Left kidney (tissue), 2 donors: ENCODE measurements around the gene ROBO2. TPM values are rescaled to one million over a fixed set of nuclear protein-coding genes. Genes with fewer than 3 reads are reported as not detected.

Experiments used
- DNase-seq: peaks from one replicate; pipeline ENCODE4 v3.0.0-alpha.2; 2013
- polyA plus RNA-seq: library from polyadenylated mRNA; unstranded; fragments of 120-200 nt; gene quantifications from one replicate; pipeline ENCODE4 v1.2.1, GENCODE V29; 2013; ENCODE audit not compliant: insufficient read length

The ROBO2 gene
- polyA plus RNA-seq, 1 donor, result 106 TPM

DNA sequence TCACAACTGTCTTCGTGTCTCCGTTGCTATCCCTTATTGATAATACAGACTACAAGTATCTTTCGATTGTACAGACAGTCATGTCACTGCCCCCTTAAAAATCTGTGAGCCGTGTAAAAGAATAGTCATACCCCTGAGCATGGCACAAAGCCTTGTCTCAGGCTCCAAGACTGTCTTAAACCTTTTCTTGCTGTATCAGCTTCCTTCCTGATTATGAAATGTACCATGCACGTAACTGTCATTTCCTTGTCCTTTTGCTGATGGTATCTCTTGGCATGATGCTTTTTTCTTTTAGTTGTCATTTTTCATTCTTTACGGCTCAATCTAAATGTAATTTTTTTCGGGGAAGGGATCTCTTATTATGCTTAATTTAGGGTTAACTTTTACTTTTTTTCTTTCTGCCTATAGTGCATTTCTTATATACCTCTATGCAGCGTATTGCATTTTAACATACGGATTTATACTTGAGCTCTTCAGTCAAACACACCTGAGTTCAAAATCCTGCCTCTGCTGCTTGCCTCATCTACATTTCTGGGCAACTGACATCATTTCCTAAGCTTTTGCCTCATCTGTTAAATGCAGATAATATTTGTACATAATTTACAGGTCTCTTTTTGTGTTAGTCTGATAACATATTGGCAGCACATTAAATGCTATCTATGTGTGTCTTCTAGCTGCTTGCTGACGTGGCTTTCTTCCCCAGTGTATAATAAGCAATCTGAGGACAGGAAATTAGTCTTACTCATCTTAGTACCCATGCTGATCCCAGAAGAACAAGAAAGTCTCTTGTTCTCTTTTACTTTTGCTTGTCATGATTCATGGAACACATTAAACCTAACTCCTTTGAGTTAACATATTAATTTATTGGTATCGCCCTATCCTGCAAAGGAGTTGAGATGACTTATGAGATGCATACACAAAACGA is 57.3 kb downstream of the ROBO2 start:
- no peak for DNase-seq

DNA sequence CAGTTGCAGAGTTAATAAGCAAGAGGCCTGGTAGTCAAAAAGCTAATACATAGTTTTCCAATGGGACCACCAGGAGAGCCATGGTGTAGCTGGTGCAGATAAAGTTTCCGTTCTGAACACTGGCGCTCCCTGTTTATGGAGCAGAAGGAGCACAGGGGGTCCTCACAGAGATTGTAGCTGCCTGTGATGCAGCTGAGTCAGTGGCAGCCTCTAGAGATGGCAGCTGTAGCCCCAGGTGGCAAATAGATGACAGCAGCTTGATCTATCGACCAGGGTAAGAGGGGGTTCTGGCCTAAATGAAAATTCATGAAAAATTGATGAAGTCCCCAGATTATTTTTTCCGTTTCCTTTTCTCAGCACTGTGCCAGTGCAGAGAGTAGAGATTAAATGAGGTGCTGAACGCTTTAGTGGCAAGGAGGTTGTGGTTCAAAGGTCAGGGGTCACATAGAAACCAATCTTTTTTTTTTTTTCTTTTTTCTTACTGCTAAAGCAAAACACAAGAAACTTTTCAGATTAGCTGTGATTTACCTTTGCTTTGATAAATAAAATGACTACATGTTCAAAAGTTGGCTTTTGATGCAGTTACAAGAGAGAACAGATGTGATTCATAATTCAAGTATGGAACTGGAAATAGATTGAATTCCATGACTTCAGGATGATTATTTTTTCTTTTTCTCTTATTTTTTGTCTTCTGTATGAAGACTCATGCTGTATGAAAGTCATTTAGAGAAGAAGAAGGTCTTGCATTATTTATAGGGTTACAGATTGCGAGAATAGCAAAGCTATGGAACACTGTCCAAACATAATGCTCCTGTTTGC is 63.3 kb downstream of the ROBO2 start:
- DNase-seq, result no peak

- no peak for DNase-seq
These were observed 82.8 kb downstream of the ROBO2 start for GRCh38 chr3:77122652-77123051.

- no peak for DNase-seq
These were observed 86.1 kb downstream of the ROBO2 start for GRCh38 chr3:77125966-77126365.

DNA sequence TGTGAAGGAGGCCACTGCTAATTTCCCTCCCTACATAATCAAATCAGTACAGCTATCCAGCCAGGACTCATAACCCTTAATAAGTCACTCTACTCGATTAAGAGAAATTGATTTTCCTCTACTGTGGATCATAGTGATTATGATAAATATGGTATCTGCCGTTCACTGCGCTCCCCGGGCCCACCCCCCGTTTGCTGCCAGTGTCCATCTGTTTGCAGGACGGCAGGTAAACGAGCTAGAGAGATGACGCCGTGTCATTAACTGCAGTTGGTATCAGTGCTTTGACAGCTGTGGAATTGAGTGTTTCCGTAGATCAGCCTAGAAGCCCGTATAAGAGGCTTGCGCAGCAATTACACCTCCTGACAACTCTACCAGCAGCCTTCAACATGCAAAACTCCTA is 94.9 kb downstream of the ROBO2 start:
- no peak for DNase-seq

DNA sequence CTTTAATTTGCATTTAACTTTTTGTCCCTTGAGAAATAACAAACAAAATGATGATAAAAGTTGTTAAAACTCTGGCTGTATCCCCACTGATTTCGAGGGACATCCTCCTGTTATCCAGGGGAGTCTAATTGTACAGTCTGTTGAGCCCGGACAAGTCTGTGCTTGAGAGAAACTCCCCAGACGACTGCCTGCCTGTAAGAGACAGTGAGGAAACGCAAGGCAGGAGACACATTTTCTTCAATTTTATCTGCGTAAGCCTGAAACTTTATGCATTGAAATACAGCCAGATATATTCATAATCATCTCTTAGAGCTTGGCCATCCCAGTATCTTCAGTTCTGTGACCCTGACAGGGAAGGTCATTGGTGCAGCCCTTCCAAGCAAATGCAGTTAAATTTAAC is 97.7 kb downstream of the ROBO2 start:
- DNase-seq, result no peak

- DNase-seq, result no peak
These were observed 99.7 kb downstream of the ROBO2 start for GRCh38 chr3:77139624-77140023.

- no peak for DNase-seq
These were observed 101.5 kb downstream of the ROBO2 start for GRCh38 chr3:77141423-77141822.

- DNase-seq, result no peak
These were observed 102.7 kb downstream of the ROBO2 start for GRCh38 chr3:77142578-77142977.

DNA sequence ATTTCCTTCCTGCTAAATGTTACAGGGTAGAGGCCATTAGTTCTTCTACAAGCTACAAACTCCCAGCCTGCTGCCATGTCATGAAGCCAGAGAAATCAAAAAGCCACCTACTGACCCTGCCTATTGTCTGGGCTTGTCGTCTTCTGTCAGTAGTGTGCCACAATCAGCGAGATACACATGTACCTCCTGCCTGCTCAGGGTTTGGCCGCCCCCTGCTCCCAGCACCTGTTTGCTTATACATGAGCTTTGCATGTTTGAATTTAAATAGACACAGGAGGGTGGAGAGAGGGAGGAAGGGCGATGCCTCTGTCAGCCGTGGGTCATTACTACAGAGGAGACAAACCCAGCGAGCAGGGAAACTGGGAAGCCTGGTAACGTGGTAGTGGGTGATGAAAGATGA is 106.1 kb downstream of the ROBO2 start:
- DNase-seq, result no peak

DNA sequence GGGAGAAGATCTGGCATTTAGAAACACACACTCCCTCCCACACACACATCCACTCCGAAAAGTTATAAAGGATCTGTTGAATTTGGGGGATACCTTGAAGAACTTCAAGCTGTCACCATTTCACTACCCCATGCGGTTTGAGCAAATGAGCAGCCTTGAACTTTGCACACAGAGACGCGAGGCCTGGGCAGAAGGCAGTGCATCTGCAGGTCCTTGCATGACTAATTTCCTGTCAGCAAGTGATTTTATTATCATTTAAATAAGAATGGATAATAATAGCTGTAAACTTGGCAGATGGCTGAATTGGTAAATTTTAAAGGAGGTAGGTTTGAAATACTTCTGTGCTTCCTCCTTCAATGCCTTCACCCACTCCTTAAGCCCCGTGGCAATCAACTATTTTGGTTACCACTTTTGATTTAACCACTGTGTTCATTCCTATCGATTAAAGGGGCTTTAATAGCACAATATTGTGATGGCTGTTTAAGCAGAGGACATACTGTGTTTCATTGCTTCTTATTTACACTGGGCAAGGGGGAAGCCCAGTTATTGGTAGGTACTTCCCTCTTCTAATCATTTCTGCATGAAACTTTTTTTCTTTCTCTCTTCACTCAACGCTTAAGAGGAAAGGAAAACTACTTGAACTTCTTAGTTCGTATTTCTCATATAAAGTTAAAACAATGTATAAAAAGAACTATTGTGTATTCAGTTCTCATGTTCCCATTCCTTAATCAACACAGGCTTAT is 108.1 kb downstream of the ROBO2 start:
- no peak for DNase-seq

DNA sequence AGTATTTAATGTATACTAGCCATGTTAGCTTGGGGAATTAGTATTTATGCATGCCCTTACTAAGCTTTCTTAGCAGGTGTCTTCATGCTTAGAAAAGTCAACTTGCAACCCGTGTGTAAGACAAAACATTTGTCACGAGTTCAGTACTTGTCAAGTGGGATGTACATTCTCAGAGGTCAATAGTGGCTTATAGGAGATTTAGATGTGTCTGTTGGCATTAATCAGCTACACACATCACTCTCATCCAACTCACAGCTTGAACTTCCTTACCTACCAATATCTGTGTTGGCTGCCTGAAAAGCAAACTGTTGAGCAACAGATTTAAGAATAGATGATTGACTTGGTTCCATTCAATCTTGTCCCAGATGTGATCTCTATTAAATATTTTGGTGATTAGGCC is 109.5 kb downstream of the ROBO2 start:
- DNase-seq, result no peak

DNA sequence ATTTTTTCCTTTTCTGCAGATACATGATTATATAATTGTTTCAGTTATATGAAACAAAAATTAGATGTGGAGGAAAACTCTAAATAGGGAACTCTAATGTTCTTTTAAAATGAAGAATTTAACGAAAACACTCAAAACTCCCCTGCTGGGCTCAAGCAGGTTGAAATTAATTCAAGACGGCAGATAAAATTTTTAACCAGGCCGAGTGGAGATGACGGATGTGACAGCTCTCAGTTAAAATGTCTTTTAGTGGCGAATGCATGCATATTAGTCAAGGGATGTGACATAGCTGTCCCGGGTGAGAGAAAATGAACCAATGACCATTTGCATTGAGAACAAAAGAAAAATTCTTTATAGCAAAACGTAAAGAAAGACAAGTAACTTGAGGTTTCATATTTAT is 110.1 kb downstream of the ROBO2 start:
- DNase-seq, result no peak

DNA sequence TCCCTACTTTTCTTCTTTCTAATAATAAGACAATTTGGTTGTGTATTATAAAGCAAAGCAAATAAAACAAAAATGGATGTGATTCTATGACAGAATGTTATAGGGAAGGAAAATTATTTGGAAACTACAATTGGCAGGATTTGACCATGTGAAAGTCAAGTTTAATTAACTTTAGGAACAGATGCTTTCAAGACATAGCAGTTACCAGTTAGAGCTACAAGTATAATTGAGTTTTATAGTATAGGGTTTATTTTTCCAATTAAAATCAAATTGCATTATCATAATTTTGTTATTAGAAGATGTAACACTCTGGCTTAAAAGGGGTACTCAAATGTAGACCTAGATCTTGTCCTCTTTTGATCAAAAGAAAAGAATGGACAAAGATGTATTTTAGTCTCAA is 110.9 kb downstream of the ROBO2 start:
- no peak for DNase-seq

- no peak for DNase-seq
These were observed 119.1 kb downstream of the ROBO2 start for GRCh38 chr3:77158730-77159581.

DNA sequence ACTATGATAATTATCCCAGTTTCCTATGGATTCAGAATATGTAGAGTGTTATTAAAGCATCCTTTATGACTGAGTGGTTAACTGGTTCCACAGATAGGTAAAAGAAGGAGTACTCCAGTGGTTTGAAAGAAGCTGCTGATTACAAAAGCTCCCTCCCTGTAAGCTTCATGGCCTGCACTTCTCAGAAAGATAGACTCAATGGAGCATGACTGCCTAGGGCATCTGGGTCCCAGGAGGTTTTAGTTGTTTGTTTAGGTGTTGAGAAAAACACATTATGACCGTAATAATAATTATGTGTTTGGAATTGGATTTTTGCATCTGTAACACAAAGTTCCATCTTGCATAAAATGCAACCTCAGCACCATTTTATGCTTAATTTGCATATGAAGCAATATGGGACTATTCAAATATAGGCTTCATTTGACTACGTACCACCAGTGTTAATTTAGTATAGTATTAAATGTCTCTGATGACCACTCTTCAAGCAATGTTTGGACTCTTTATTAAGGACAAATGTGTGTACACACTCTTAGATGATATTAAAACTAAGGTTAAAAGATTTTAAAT is 121.1 kb downstream of the ROBO2 start:
- no peak for DNase-seq

DNA sequence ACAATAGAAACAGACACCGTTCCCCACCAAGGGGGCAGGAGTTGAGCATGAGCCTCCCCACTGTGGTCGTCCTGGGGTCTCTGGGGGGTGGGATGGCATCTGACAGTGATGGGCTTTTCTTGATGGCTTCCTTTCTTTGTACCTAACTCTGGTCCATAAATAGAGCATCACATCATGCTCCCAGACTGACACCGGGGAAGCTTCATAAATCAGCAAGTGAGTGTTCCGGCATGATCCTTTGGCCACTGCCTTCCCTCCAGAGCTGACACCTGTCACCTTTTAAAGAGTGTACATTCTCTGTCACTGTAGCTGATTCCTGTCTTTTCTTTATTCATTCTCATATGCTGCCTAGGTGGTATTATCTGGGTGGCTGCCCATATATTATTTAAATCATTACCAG is 129.9 kb downstream of the ROBO2 start:
- no peak for DNase-seq

DNA sequence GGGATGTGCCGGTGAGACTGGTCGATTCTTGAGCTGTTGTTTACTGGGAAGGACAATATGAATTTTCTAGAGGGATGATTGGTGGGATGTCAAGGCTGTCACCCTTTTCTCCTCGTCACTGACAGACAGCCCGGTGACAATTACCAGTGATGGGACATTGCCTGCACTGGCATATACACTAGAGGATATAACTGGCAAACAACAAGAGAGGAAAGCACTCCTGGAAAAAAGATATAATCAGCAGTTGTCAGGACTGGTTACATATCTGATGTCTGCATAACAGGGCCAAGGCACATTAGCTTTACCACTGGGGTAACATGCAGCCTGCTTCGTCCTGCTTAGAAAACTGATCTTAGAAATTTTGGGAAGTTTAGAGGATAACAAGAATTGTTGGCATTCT is 131.1 kb downstream of the ROBO2 start:
- no peak for DNase-seq

GRCh38 chr3:77179762-77180161 is 139.9 kb downstream of the ROBO2 start:
- no peak for DNase-seq

GRCh38 chr3:77182341-77182740 is 142.4 kb downstream of the ROBO2 start:
- no peak for DNase-seq

GRCh38 chr3:77186319-77186718 is 146.4 kb downstream of the ROBO2 start:
- DNase-seq, result no peak
